B cell (primary cell): ENCODE measurements around the gene MYO16. TPM values are rescaled to one million over a fixed set of nuclear protein-coding genes. Genes with fewer than 3 reads are reported as not detected.
"Not testable (repeated sequence)": the region's sequence is repeated elsewhere in the genome, so short reads cannot be mapped to it uniquely, and the experiment has no call there.

Experiments
- ATAC-seq: fragments of 200-7000 bp; cut with Tn5 transposase; one replicate; pipeline ENCODE4 v1.10.0; 2021; ENCODE audit warnings: low read depth, mild to moderate bottlenecking, moderate number of reproducible peaks, moderate library complexity
- CTCF ChIA-PET: fragments of 350-600 bp; sonication (Branson Sonifier 250); formaldehyde crosslinking; loops from one replicate; lab custom pipeline; 2021; ENCODE audit warnings: antibody characterized with exemption, inconsistent platforms; lab: Charles Lee
- POLR2A ChIA-PET: fragments of 350-600 bp; sonication (Branson Sonifier 250); formaldehyde crosslinking; loops from one replicate; lab custom pipeline; 2021; ENCODE audit warnings: antibody characterized with exemption; lab: Charles Lee
- DNase-seq: peaks from one replicate; pipeline ENCODE4 v3.0.0; 2013
- H2AFZ ChIP-seq: 2 replicates; pipeline ENCODE4 v1.6.1; 2012; ENCODE audit warnings: mild to moderate bottlenecking, low read depth, low read length; ENCODE audit not compliant: insufficient read depth, poor library complexity, severe bottlenecking
- H3K27ac ChIP-seq, 2 donors: 1 replicate in 1 of 2; 2 replicates in 1 of 2; pipeline ENCODE4 v1.5.1; 2012 to 2013; ENCODE audit warnings: low read length in 2 of 2, mild to moderate bottlenecking in 2 of 2, moderate library complexity in 1 of 2
- H3K27me3 ChIP-seq, 4 experiments: fragments of 200-600 bp in 1 of 4; sonication (generic) in 1 of 4; replicated peaks in 1 of 4; 1 replicate in 2 of 4; 2 replicates in 2 of 4; pipeline versions ENCODE4 v1.6.1 to v1.7.0; 2013 to 2016; ENCODE audit warnings: low read length in 3 of 4, mild to moderate bottlenecking in 2 of 4, mixed read lengths in 1 of 4, moderate library complexity in 1 of 4; ENCODE audit not compliant: insufficient read depth in 4 of 4, control insufficient read depth in 3 of 4; ENCODE audit errors: control extremely low read depth in 1 of 4
- H3K36me3 ChIP-seq, 2 experiments: replicated peaks in 1 of 2; 1 replicate in 1 of 2; 2 replicates in 1 of 2; pipeline versions ENCODE4 v1.6.1 to v1.7.1; 2013; ENCODE audit warnings: low read length in 1 of 2; ENCODE audit not compliant: insufficient read depth in 2 of 2, control insufficient read depth in 1 of 2; ENCODE audit errors: control extremely low read depth in 1 of 2, extremely low read depth in 1 of 2
- H3K4me1 ChIP-seq, 2 donors: fragments of 200-600 bp in 1 of 2; sonication (generic) in 1 of 2; 1 replicate in 1 of 2; 2 replicates in 1 of 2; pipeline versions ENCODE4 v1.5.1 to v1.6.1; 2013 to 2017; ENCODE audit warnings: low read length in 2 of 2; ENCODE audit not compliant: control insufficient read depth in 2 of 2, insufficient read depth in 2 of 2
- H3K4me2 ChIP-seq: replicated peaks from 2 replicates; pipeline ENCODE3; 2012; ENCODE audit warnings: mild to moderate bottlenecking, low read depth, low read length; ENCODE audit not compliant: poor library complexity, severe bottlenecking
- H3K4me3 ChIP-seq, 5 experiments: fragments of 200-600 bp in 1 of 5; sonication (generic) in 1 of 5; 1 replicate in 3 of 5; 2 replicates in 2 of 5; pipeline versions ENCODE4 v1.5.1 to v1.7.0; 2011 to 2016; ENCODE audit warnings: low read length in 4 of 5, mild to moderate bottlenecking in 4 of 5, low read depth in 2 of 5, control low read depth in 1 of 5, moderate library complexity in 1 of 5; ENCODE audit not compliant: insufficient read depth in 1 of 5; ENCODE audit errors: control extremely low read depth in 1 of 5, extremely low read depth in 1 of 5
- H3K79me2 ChIP-seq: fragments of 200-600 bp; sonication (generic); one replicate; pipeline ENCODE4 v1.6.0; 2016; ENCODE audit warnings: low read length; ENCODE audit not compliant: control insufficient read depth, insufficient read depth
- H3K9ac ChIP-seq: fragments of 200-600 bp; sonication (generic); 2 replicates; pipeline ENCODE4 v1.6.1; 2017; ENCODE audit warnings: mild to moderate bottlenecking, low read length, moderate library complexity
- H3K9me3 ChIP-seq, 3 donors: one replicate each; pipeline versions ENCODE4 v1.6.1 to v1.7.1; 2013; ENCODE audit warnings: low read length in 2 of 3; ENCODE audit not compliant: control insufficient read depth in 2 of 3, insufficient read depth in 1 of 3; ENCODE audit errors: control extremely low read depth in 1 of 3
- H4K20me1 ChIP-seq: 2 replicates; pipeline ENCODE4 v1.6.0; 2012; ENCODE audit warnings: mild to moderate bottlenecking, low read length; ENCODE audit not compliant: insufficient read depth, control insufficient read depth, poor library complexity, severe bottlenecking
- H3K27ac Mint-ChIP-seq: one replicate; pipeline ENCODE4 v1.8.0; 2021; ENCODE audit warnings: mixed read lengths
- H3K27me3 Mint-ChIP-seq: one replicate; pipeline ENCODE4 v1.8.0; 2021; ENCODE audit warnings: mixed read lengths
- H3K4me1 Mint-ChIP-seq: one replicate; pipeline ENCODE4 v1.8.0; 2021; ENCODE audit warnings: mixed read lengths
- H3K4me3 Mint-ChIP-seq: one replicate; pipeline ENCODE4 v1.8.0; 2021; ENCODE audit warnings: mixed read lengths
- H3K9me3 Mint-ChIP-seq: one replicate; pipeline ENCODE4 v1.8.0; 2022; ENCODE audit warnings: mixed read lengths; ENCODE audit not compliant: insufficient read depth
- EZH2 ChIP-seq: IDR thresholded peaks from 2 replicates; pipeline ENCODE4 v1.6.1; 2012; ENCODE audit warnings: borderline replicate concordance, low read depth, mild to moderate bottlenecking, moderate library complexity, low read length; ENCODE audit not compliant: insufficient read depth, poor library complexity, severe bottlenecking
- WGBS: methylation state at CpG from one replicate; pipeline ENCODE4 v1.1.5; 2013; ENCODE audit warnings: missing lambda C conversion rate; ENCODE audit not compliant: insufficient coverage; 5-methylcytosine and 5-hydroxymethylcytosine counted together
- intact Hi-C: fragments of 100-400 bp; cut with micrococcal nuclease; formaldehyde crosslinking; loops from one replicate; pipeline ENCODE4 v1.10.0; 2022
- polyA plus RNA-seq: library from polyadenylated mRNA; depleted of rRNA; stranded (reverse); fragments of >200 nt; gene quantifications from 2 replicates; pipeline ENCODE4 v1.2.3, GENCODE V29; 2012
- total RNA-seq, 2 donors: library from RNA; stranded (reverse); fragments of 120-200 nt in 1 of 2; gene quantifications; 1 replicate in 1 of 2; 2 replicates in 1 of 2; pipeline versions ENCODE4 v1.2.3 to v1.2.4, GENCODE V29; 2013 to 2022
- TF ChIP-seq, protein P1 (sequence below): fragments of 200-600 bp; IDR thresholded peaks from one replicate; pipeline ENCODE4 v1.8.0; 2022; ENCODE audit warnings: antibody characterized with exemption, mild to moderate bottlenecking

MYO16 gene
- total and polyA plus RNA-seq, 2 donors (not counting 1 experiment from before 2014, with no cell fraction given), result not detected

DNA sequence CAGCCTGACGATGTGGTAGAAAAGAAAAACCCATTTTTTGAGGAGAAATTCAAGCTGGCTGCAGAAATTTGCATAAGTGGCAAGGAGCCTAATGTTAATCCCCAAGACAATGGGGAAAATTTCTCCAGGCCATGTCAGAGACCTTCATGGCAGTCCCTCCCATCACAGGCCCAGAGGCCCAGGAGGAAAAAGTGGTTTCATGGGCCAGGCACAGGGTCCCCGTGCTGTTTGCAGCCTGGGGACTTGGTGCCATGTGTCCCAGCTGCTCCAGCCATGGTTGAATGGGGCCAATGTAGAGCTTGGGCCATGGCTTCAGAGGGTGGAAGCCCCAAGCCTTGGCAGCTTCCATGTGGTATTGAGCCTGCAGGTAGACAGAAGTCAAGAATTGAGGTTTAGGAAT is 153.1 kb downstream of the MYO16 start:
- H3K4me3 Mint-ChIP-seq, H3K27ac ChIP-seq, H3K4me1 Mint-ChIP-seq, H3K9me3 ChIP-seq, H2AFZ ChIP-seq, DNase-seq, intact Hi-C loops, H3K27me3 Mint-ChIP-seq, ATAC-seq, H3K36me3 ChIP-seq, POLR2A ChIA-PET, H3K79me2 ChIP-seq, H3K27ac Mint-ChIP-seq, H3K4me1 ChIP-seq, H3K27me3 ChIP-seq, CTCF ChIA-PET, H3K4me2 ChIP-seq, H3K9ac ChIP-seq, H3K9me3 Mint-ChIP-seq, H4K20me1 ChIP-seq, H3K4me3 ChIP-seq: not testable (repeated sequence)
- 62% methylated on average over 2 of the region's 2 CpGs for WGBS

DNA sequence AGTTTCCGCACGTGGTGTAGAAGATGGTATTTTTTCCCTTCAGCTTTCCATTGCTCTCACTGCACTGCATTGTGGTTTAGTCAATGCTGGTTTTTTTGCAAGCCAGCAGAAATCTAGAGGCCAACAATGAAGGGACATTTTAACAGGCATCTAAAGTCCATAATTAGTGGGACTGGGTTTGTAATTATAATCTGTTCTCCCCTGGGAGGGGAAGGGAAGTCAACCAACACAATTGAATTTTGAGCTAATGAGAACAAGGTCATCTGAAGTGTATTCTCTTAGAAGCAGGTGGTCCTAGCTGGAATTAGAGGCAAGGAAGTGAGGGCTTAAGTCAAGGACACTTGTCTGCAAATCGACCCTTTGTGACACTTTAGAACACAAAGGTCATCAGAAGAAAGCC is 156.4 kb downstream of the MYO16 start:
- Mint-ChIP-seq H3K27me3 (no peaks in the 10 kb centered on the region), H3K4me1 (no peaks in the 10 kb centered on the region), H3K27ac (no peak overlapping the region), H3K4me3 (no peak overlapping the region), H3K9me3 (peaks cover 2% of the 10 kb centered on the region)
- ChIA-PET POLR2A (no interaction called here), CTCF (no interaction called here)
- Histone ChIP-seq H3K27me3 (no peaks in the 10 kb centered on the region), H3K27ac (no peak overlapping the region), H3K79me2 (no peaks in the 10 kb centered on the region), H3K4me3 (no peak overlapping the region), H3K4me2 (no peak overlapping the region), H3K9me3 (no peaks in the 10 kb centered on the region), H2AFZ (no peak overlapping the region), H3K36me3 (no peaks in the 10 kb centered on the region), H3K9ac (no peak overlapping the region), H4K20me1 (no peaks in the 10 kb centered on the region), H3K4me1 (no peaks in the 10 kb centered on the region)
- intact Hi-C loops, result no loop called here
- ATAC-seq (no peak), DNase-seq (no peak)
- 60% methylated on average over 1 of the region's 3 CpGs for WGBS
- TF ChIP-seq, protein P1, sequence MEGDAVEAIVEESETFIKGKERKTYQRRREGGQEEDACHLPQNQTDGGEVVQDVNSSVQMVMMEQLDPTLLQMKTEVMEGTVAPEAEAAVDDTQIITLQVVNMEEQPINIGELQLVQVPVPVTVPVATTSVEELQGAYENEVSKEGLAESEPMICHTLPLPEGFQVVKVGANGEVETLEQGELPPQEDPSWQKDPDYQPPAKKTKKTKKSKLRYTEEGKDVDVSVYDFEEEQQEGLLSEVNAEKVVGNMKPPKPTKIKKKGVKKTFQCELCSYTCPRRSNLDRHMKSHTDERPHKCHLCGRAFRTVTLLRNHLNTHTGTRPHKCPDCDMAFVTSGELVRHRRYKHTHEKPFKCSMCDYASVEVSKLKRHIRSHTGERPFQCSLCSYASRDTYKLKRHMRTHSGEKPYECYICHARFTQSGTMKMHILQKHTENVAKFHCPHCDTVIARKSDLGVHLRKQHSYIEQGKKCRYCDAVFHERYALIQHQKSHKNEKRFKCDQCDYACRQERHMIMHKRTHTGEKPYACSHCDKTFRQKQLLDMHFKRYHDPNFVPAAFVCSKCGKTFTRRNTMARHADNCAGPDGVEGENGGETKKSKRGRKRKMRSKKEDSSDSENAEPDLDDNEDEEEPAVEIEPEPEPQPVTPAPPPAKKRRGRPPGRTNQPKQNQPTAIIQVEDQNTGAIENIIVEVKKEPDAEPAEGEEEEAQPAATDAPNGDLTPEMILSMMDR, result no peak
- no peak for TF ChIP-seq EZH2
